Measurements from ENCODE around the gene LRRTM4.

LRRTM4 gene

GRCh38 chr2:77508511-77508910 is 13.7 kb downstream of the LRRTM4 start:
- Histone ChIP-seq H3K4me1 (ENCODE audit: insufficient read depth, low read length, severe bottlenecking) (no peaks in the 10 kb centered on the region), H3K9me3 (ENCODE audit: low read length) (no peaks in the 10 kb centered on the region), H3K4me2 (ENCODE audit: low read length) (no peak overlapping the region), H3K9ac (ENCODE audit: low read length) (no peak overlapping the region), H3K79me2 (ENCODE audit: insufficient read depth, low read length) (no peaks in the 10 kb centered on the region), H3K9me2 (ENCODE audit: low read depth, low read length) (no peaks in the 10 kb centered on the region), H2AFZ (ENCODE audit: low read length) (no peak overlapping the region), H3K27ac (ENCODE audit: low read depth, low read length, poor library complexity, severe bottlenecking) (no peak overlapping the region), H4K20me1 (ENCODE audit: insufficient read depth, low read length) (no peaks in the 10 kb centered on the region), H3K27me3 (ENCODE audit: insufficient read depth, low read length) (no peaks in the 10 kb centered on the region), H3K36me3 (ENCODE audit: insufficient read depth, low read length) (no peaks in the 10 kb centered on the region), H3F3A (ENCODE audit: insufficient read depth, low read length) (no peaks in the 10 kb centered on the region), H3K4me3 (ENCODE audit: low read depth, low read length, poor library complexity, severe bottlenecking) (no peak overlapping the region)
- no peak for TF ChIP-seq EZH2 (IDR thresholded peaks at IDR 0.05; ENCODE audit: borderline replicate concordance, low read length)
- TF ChIP-seq, protein P1, sequence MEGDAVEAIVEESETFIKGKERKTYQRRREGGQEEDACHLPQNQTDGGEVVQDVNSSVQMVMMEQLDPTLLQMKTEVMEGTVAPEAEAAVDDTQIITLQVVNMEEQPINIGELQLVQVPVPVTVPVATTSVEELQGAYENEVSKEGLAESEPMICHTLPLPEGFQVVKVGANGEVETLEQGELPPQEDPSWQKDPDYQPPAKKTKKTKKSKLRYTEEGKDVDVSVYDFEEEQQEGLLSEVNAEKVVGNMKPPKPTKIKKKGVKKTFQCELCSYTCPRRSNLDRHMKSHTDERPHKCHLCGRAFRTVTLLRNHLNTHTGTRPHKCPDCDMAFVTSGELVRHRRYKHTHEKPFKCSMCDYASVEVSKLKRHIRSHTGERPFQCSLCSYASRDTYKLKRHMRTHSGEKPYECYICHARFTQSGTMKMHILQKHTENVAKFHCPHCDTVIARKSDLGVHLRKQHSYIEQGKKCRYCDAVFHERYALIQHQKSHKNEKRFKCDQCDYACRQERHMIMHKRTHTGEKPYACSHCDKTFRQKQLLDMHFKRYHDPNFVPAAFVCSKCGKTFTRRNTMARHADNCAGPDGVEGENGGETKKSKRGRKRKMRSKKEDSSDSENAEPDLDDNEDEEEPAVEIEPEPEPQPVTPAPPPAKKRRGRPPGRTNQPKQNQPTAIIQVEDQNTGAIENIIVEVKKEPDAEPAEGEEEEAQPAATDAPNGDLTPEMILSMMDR (IDR thresholded peaks at IDR 0.05; ENCODE audit: low read length), result no peak

- Histone ChIP-seq H4K20me1 (ENCODE audit: insufficient read depth, low read length) (no peaks in the 10 kb centered on the region), H3K4me1 (ENCODE audit: insufficient read depth, low read length, severe bottlenecking) (no peaks in the 10 kb centered on the region), H3K9ac (ENCODE audit: low read length) (no peak overlapping the region), H3K36me3 (ENCODE audit: insufficient read depth, low read length) (no peaks in the 10 kb centered on the region), H3K79me2 (ENCODE audit: insufficient read depth, low read length) (no peaks in the 10 kb centered on the region), H3K27me3 (ENCODE audit: insufficient read depth, low read length) (no peaks in the 10 kb centered on the region), H3F3A (ENCODE audit: insufficient read depth, low read length) (no peaks in the 10 kb centered on the region), H3K4me3 (ENCODE audit: low read depth, low read length, poor library complexity, severe bottlenecking) (no peak overlapping the region), H3K9me3 (ENCODE audit: low read length) (no peaks in the 10 kb centered on the region), H3K4me2 (ENCODE audit: low read length) (no peak overlapping the region), H3K27ac (ENCODE audit: low read depth, low read length, poor library complexity, severe bottlenecking) (no peak overlapping the region), H2AFZ (ENCODE audit: low read length) (no peak overlapping the region), H3K9me2 (ENCODE audit: low read depth, low read length) (no peaks in the 10 kb centered on the region)
- TF ChIP-seq, protein P1 (IDR thresholded peaks at IDR 0.05; ENCODE audit: low read length), result no peak
- TF ChIP-seq EZH2 (IDR thresholded peaks at IDR 0.05; ENCODE audit: borderline replicate concordance, low read length), result no peak
Observed at GRCh38 chr2:77507657-77508056, 14.5 kb downstream of the LRRTM4 start.

DNA sequence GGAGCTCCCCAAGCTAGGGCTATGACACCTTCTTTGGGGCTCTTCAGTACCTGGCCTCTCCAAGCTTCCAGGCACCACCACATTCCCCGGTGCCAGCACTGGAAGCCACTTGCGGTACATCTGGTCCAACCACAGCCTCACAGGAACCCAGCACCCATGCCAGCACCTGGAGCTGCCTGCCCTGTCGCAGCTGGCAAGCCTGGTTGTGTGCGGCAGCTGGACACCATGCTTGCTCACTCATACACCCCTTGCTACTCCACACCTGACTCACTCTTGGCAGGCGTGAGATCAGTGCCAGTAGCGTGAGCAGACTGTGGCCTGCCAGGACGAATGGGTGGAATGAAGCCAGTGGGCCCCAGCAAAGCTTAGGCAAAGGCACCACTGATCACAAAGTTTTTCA is 34.0 kb downstream of the LRRTM4 start:
- TF ChIP-seq EZH2 (IDR thresholded peaks at IDR 0.05; ENCODE audit: borderline replicate concordance, low read length), result no peak
- TF ChIP-seq, protein P1 (IDR thresholded peaks at IDR 0.05; ENCODE audit: low read length), result no peak
- Histone ChIP-seq H4K20me1 (ENCODE audit: insufficient read depth, low read length) (no peaks in the 10 kb centered on the region), H3K27me3 (ENCODE audit: insufficient read depth, low read length) (no peaks in the 10 kb centered on the region), H3K4me3 (ENCODE audit: low read depth, low read length, poor library complexity, severe bottlenecking) (no peak overlapping the region), H3K27ac (ENCODE audit: low read depth, low read length, poor library complexity, severe bottlenecking) (no peak overlapping the region), H3K36me3 (ENCODE audit: insufficient read depth, low read length) (no peaks in the 10 kb centered on the region), H3K4me1 (ENCODE audit: insufficient read depth, low read length, severe bottlenecking) (no peaks in the 10 kb centered on the region), H3K9me3 (ENCODE audit: low read length) (no peaks in the 10 kb centered on the region), H3K79me2 (ENCODE audit: insufficient read depth, low read length) (no peaks in the 10 kb centered on the region), H3K9ac (ENCODE audit: low read length) (no peak overlapping the region), H3K9me2 (ENCODE audit: low read depth, low read length) (no peaks in the 10 kb centered on the region), H2AFZ (ENCODE audit: low read length) (no peak overlapping the region), H3K4me2 (ENCODE audit: low read length) (no peak overlapping the region), H3F3A (ENCODE audit: insufficient read depth, low read length) (no peaks in the 10 kb centered on the region)

All from OCI-LY1 (cell line).